ENCODE results near the gene PCDHB14.
"Not testable (repeated sequence)": the region's sequence is repeated elsewhere in the genome, so short reads cannot be mapped to it uniquely, and the experiment has no call there.

PCDHB14 gene

GRCh38 chr5:141180313-141180712 is 42.8 kb upstream of the PCDHB14 start:
- H3K27me3 ChIP-seq (replicated peaks; ENCODE audit: insufficient read depth, low read length) = no peaks in the 10 kb centered on the region; the same call in 1 of the 2 replicates
- no peaks in the 10 kb centered on the region for H3F3A ChIP-seq (ENCODE audit: insufficient read depth, low read length)
- H3K9ac ChIP-seq (ENCODE audit: low read length) = no peak overlapping the region
- no peaks in the 10 kb centered on the region for H3K36me3 ChIP-seq (replicated peaks; ENCODE audit: insufficient read depth, low read length)
- H2AFZ ChIP-seq (ENCODE audit: low read length) = no peak overlapping the region
- H3K4me1 ChIP-seq (ENCODE audit: low read length) = no peaks in the 10 kb centered on the region
- no peak for TF ChIP-seq CTCF (IDR thresholded peaks at IDR 0.05; ENCODE audit: low read length)
- no peak overlapping the region for H3K27ac ChIP-seq (ENCODE audit: low read length)
- H3K9me3 ChIP-seq (replicated peaks; ENCODE audit: insufficient read depth, low read length) = no peaks in the 10 kb centered on the region
- no peaks in the 10 kb centered on the region for H4K20me1 ChIP-seq (ENCODE audit: insufficient read depth, low read length)
- no peaks in the 10 kb centered on the region for H3K79me2 ChIP-seq (ENCODE audit: low read length)
- no peaks in the 10 kb centered on the region for H3K9me2 ChIP-seq (replicated peaks; ENCODE audit: insufficient read depth, low read length)
- no peak overlapping the region for H3K4me3 ChIP-seq (ENCODE audit: low read length)
- H3K4me2 ChIP-seq (ENCODE audit: low read depth, low read length) = no peak overlapping the region
- no peak for DNase-seq

- Histone ChIP-seq H3K79me2 (ENCODE audit: low read length) (no peaks in the 10 kb centered on the region), H3F3A (ENCODE audit: insufficient read depth, low read length) (no peaks in the 10 kb centered on the region), H4K20me1 (ENCODE audit: insufficient read depth, low read length) (no peaks in the 10 kb centered on the region), H3K9me2 (replicated peaks; ENCODE audit: insufficient read depth, low read length) (no peaks in the 10 kb centered on the region), H3K27ac (ENCODE audit: low read length) (no peak within 1 kb of the TSS), H3K4me2 (ENCODE audit: low read depth, low read length) (no peak within 1 kb of the TSS), H3K36me3 (replicated peaks; ENCODE audit: insufficient read depth, low read length) (no peaks in the 10 kb centered on the region), H3K4me3 (ENCODE audit: low read length) (no peak within 1 kb of the TSS), H3K9me3 (replicated peaks; ENCODE audit: insufficient read depth, low read length) (no peaks in the 10 kb centered on the region), H3K4me1 (ENCODE audit: low read length) (no peaks in the 10 kb centered on the region), H3K9ac (ENCODE audit: low read length) (no peak within 1 kb of the TSS), H3K27me3 (replicated peaks; ENCODE audit: insufficient read depth, low read length) (no peaks in the 10 kb centered on the region; the same call in 1 of the 2 replicates), H2AFZ (ENCODE audit: low read length) (no peak within 1 kb of the TSS)
- TF ChIP-seq EZH2phosphoT487 (IDR thresholded peaks at IDR 0.05; ENCODE audit: low read length) = no peak
- TF ChIP-seq CTCF (IDR thresholded peaks at IDR 0.05; ENCODE audit: low read length) = peak; percentile 40
- no peak for DNase-seq
Observed at GRCh38 chr5:141182248-141182647, 40.9 kb upstream of the PCDHB14 start, which contains the start of gene PCDHB16. Gene PCDHB16 (plus strand): TSS chr5:141182387. CDS start chr5:141182560, 173 bp downstream.

GRCh38 chr5:141184117-141184855 is 38.9 kb upstream of the PCDHB14 start:
- not testable (repeated sequence) for H3K9me2 ChIP-seq (replicated peaks; ENCODE audit: insufficient read depth, low read length); H3K9ac ChIP-seq (ENCODE audit: low read length); H4K20me1 ChIP-seq (ENCODE audit: insufficient read depth, low read length); H3K4me2 ChIP-seq (ENCODE audit: low read depth, low read length); H3K27me3 ChIP-seq (replicated peaks; ENCODE audit: insufficient read depth, low read length); H3K36me3 ChIP-seq (replicated peaks; ENCODE audit: insufficient read depth, low read length); H3F3A ChIP-seq (ENCODE audit: insufficient read depth, low read length); H2AFZ ChIP-seq (ENCODE audit: low read length); H3K79me2 ChIP-seq (ENCODE audit: low read length); H3K27ac ChIP-seq (ENCODE audit: low read length); H3K4me3 ChIP-seq (ENCODE audit: low read length); H3K9me3 ChIP-seq (replicated peaks; ENCODE audit: insufficient read depth, low read length); DNase-seq; H3K4me1 ChIP-seq (ENCODE audit: low read length)

GRCh38 chr5:141186897-141187512 is 36.1 kb upstream of the PCDHB14 start, which contains the start of gene PCDHB9:
Gene PCDHB9 (plus strand): TSS chr5:141187161. CDS start chr5:141187319, 158 bp downstream.
- Histone ChIP-seq H3F3A (ENCODE audit: insufficient read depth, low read length) (no peaks in the 10 kb centered on the region), H2AFZ (ENCODE audit: low read length) (peak within 1 kb of the TSS; percentile 11; the same call in 1 of the 2 replicates), H3K9me2 (replicated peaks; ENCODE audit: insufficient read depth, low read length) (no peaks in the 10 kb centered on the region), H3K27me3 (replicated peaks; ENCODE audit: insufficient read depth, low read length) (no peaks in the 10 kb centered on the region), H3K4me2 (ENCODE audit: low read depth, low read length) (peak within 1 kb of the TSS; percentile 20; the same call in 1 of the 2 replicates), H3K9me3 (replicated peaks; ENCODE audit: insufficient read depth, low read length) (no peaks in the 10 kb centered on the region), H3K4me1 (ENCODE audit: low read length) (no peaks in the 10 kb centered on the region), H3K79me2 (ENCODE audit: low read length) (no peaks in the 10 kb centered on the region), H3K4me3 (ENCODE audit: low read length) (peak within 1 kb of the TSS; percentile 34; the same call in 1 of the 2 replicates), H4K20me1 (ENCODE audit: insufficient read depth, low read length) (no peaks in the 10 kb centered on the region), H3K36me3 (replicated peaks; ENCODE audit: insufficient read depth, low read length) (no peaks in the 10 kb centered on the region), H3K9ac (ENCODE audit: low read length) (no peak within 1 kb of the TSS; the same call in 1 of the 2 replicates), H3K27ac (ENCODE audit: low read length) (no peak within 1 kb of the TSS)
- peak; percentile 69 for DNase-seq
- TF ChIP-seq CTCF (IDR thresholded peaks at IDR 0.05; ENCODE audit: low read length) (peak; percentile 79), EZH2phosphoT487 (IDR thresholded peaks at IDR 0.05; ENCODE audit: low read length) (no peak), EZH2 (optimal IDR thresholded peaks at IDR 0.05; ENCODE audit: low read depth, low read length) (no peak)

- H3K27me3 ChIP-seq (replicated peaks; ENCODE audit: insufficient read depth, low read length); H3K9me3 ChIP-seq (replicated peaks; ENCODE audit: insufficient read depth, low read length); H3K4me1 ChIP-seq (ENCODE audit: low read length); H2AFZ ChIP-seq (ENCODE audit: low read length); H3K79me2 ChIP-seq (ENCODE audit: low read length); H4K20me1 ChIP-seq (ENCODE audit: insufficient read depth, low read length); H3K4me3 ChIP-seq (ENCODE audit: low read length); H3K4me2 ChIP-seq (ENCODE audit: low read depth, low read length); H3K9ac ChIP-seq (ENCODE audit: low read length); DNase-seq; H3F3A ChIP-seq (ENCODE audit: insufficient read depth, low read length); H3K36me3 ChIP-seq (replicated peaks; ENCODE audit: insufficient read depth, low read length); H3K9me2 ChIP-seq (replicated peaks; ENCODE audit: insufficient read depth, low read length); H3K27ac ChIP-seq (ENCODE audit: low read length): not testable (repeated sequence)
Observed at GRCh38 chr5:141188682-141189081, 34.5 kb upstream of the PCDHB14 start.
